ENCODE results near the gene CDH2.

Gene CDH2

DNA sequence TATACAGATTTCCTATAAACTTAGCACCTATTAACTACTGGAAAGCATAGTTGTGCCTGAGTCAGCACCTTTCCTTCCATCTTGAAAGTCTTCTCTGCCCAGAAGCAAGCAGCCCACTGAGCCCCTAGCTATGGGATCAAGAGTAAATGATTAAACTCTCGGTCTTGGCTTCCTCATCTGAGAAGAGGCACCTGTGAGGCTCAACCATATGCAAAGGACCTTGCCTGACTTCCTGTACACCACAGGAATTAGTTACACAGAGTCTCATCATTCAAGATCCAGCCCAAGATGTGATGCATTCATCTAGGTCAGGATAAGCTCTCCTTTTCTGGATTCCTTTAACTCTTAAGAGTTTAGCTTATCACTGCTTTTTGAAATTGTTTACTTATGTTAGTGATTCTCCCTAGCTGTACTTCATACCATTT is 96.0 kb downstream of the CDH2 start:
- no peak for DNase-seq

DNA sequence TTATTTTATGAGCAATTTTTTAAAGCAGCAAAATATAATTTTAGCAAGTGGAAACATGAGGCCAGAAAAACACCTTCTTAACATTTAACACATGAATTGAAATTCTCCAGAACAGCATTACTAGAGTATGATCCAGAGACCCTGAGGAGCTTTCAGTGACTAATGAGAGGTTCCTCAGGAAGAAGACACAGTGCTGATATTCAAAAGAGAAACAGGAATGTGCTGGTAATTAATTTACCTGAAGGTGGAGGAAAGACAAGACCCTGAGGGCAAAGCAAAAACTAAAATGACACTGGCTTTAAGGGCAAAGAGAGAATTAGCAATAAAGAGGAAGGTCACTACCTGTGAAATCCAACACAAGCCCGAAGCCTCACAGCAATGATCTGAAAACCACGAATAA is 97.0 kb downstream of the CDH2 start:
- no peak for DNase-seq

- DNase-seq: no peak
Measured at GRCh38 chr18:28078849-28079248, 98.1 kb downstream of the CDH2 start.

GRCh38 chr18:28078298-28078697 is 98.6 kb downstream of the CDH2 start:
- DNase-seq: no peak

- DNase-seq: no peak
Measured at GRCh38 chr18:28075501-28075900, 101.4 kb downstream of the CDH2 start.

GRCh38 chr18:28074076-28074475 is 102.9 kb downstream of the CDH2 start:
- DNase-seq: no peak

DNA sequence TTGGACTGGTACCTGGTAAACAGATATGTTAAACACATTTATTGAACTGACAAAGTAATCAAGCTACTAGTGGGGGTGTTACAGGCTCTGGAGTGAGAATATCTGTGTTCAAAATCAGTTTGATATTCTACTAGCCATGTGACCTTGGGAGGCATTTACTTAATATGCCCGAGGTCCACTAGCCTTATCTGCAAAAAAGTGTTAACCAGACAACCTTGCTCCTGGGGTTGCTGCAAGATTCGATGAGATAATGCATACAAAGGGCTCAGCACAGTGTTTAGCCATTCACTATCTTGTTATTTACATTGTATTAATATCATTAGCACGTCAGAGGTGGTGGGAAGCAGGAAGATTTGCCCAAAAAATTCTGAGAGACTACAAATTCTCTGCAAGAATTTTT is 103.3 kb downstream of the CDH2 start:
- no peak for DNase-seq

DNA sequence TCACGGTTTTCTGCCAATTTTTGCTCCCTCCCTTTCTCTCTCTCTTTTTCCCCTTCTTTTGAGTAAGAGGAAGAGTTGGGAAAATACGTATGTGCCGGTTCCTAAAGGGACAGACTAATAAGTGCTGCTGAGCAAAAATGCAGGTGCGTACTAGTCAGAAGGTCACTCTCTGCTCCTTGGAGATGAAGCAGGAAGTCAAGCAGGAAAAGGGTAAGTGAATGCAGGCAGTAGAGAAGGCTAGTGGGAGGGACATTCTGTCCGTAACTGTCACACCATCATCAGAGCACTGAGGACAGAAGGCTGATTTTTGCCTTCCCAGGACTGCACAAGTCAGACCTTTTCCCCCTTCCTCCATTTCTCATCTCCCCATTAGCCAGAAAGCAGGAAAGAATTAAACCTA is 105.7 kb downstream of the CDH2 start:
- no peak for DNase-seq

DNA sequence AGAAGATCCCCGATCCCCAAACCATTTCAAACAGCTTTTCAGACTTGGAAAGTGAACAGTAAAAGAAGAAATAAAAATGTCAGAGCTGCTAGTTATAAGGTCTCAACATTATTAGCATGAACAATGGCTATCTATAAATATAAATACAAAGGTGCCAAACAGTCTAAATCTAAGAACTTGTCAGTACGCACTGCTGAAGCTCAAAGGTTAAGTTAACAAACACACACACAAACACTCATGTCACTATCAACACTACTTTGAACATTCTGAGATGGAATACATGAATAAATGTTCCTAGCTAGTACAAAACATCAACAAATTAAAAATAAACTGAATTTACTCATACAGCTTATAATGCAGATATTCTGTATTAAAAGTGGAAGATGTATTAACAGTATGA is 108.7 kb downstream of the CDH2 start:
- DNase-seq: no peak

- DNase-seq: no peak
Measured at GRCh38 chr18:28067346-28067745, 109.6 kb downstream of the CDH2 start.

DNA sequence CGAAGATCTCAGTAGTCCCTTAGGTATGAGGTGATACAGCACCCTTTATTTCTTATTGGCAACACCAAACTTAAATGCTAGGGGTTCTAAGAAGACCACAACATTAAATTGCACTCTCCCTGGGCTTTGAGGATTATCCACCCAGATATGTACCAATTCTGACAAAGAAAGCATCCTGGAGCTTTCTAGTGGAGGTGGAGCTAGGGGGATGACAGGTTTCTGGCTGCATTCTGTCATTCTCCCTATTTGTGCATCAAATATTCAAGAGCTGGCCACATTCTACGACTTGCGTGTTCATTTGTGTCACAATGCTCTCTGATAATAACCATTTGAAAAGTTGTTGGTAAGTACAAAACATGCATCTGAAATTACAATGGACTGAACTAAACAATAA is 111.1 kb downstream of the CDH2 start:
- DNase-seq: no peak

- DNase-seq: no peak
Measured at GRCh38 chr18:28065031-28065792, 111.7 kb downstream of the CDH2 start.

GRCh38 chr18:28063926-28064325 is 113.0 kb downstream of the CDH2 start:
- DNase-seq: no peak

- DNase-seq: no peak
Measured at GRCh38 chr18:28063271-28063761, 113.6 kb downstream of the CDH2 start.

DNA sequence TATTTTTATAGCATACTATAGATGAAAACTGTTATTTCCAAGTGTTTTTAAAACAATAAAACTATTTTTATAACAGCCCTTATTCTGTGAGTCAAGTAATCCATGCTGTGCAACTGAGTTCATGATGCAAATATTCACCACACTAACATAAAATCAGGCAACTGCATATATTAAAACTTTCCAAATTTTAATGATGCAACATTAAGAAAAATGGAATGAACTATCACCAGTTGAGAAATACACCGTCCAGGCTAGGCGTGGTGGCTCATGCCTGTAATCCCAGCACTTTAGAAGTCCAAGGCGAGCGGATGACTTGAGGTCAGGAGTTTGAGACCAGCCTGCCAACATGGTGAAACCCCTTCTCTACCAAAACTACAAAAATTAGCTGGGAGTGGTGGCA is 114.5 kb downstream of the CDH2 start:
- no peak for DNase-seq

DNA sequence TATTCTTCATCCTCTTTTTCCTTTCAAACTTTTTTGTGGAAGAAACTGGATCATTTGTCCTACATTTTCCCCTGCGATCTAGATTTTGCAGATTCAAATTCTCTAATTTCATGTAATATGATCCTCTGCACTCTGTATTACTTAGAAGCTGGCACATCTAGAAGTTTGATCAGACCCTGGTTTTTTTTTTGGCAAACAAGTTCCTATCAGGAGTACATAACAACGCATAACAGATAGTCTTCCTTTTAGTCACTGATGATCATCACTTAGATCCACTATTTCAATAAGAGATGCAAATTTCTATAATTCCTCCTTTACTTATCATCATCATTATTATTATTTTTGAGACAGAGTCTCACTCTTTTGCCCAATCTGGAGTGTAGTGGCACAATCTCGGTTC is 117.1 kb downstream of the CDH2 start:
- no peak for DNase-seq

DNA sequence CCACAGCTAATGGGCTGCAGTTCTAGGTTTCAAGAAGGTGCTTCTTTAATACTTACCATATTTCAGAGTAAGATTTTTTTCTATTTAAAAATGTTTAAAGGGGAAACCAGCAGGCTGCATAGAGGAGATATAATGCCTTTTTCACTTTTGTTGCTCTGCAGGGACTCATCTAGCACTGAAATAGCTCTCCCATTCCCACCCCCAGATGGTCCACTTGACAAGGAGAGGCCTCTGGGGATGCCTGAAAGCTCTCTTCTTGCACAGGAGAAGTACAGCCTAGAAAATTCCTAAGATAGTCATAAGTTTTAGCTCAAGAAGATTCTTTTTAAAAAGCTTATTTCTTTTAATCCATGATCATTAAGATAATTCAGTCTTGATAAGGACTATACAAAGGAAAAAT is 126.4 kb downstream of the CDH2 start:
- DNase-seq: no peak

GRCh38 chr18:28048612-28049011 is 128.3 kb downstream of the CDH2 start:
- DNase-seq: no peak

- no peak for DNase-seq
Measured at GRCh38 chr18:28045880-28046279, 131.1 kb downstream of the CDH2 start.

- no peak for DNase-seq
Measured at GRCh38 chr18:28045176-28045810, 131.6 kb downstream of the CDH2 start.

DNA sequence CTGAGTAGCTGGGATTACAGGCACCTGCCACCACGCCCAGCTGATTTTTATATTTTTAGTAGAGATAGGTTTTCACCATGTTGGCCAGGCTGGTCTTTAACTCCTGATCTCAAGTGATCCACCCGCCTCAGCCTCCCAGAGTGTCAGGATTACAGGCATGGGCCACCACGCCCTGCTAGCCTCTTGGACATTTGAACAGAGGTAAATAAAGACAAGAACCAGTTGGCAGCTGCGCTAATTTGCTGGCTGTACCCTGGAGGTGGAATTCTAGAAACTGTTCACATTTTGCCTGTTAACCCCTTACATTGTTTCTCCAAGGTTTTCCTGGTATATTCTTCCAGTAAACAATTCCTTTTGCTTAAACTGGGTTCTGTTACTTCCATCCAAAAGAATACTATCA is 132.9 kb downstream of the CDH2 start:
- no peak for DNase-seq

DNA sequence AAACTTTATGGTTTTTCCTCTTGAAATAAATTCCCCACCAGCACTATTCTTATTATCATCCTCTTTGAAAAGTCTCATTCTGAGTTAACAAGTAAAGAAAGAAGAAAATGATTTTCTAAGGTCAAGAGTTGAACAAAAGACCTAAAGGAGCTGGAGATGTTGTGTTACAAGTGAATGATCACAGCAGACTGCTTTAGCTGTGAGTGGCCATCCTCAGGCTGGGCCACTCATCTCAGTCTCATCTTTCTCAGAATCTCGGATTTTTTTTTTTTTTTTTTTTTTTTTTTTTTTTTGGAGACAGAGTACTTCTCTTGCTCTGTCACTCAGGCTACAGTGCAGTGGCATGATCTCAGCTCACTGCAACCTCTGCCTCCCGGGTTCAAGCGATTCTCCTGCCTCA is 133.3 kb downstream of the CDH2 start:
- no peak for DNase-seq

DNA sequence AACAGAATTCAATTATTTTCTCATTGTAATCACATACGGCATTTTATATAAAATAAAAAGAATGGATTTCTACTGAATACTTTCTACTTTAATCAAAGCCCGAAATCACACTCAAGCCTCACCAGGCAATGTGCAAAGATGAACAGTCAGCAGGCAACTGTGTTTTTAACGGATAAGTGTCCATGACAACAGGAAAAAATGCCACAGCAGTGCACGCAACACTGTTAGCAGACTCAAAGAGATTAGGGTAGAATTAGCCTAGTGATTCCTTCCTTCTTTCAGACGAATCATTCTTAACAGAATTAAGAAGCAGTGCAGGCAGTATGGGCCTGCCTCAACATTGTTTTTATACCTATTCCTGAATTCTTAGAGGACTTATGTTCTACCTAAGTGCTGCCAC is 135.6 kb downstream of the CDH2 start:
- DNase-seq: peak; percentile 4

DNA sequence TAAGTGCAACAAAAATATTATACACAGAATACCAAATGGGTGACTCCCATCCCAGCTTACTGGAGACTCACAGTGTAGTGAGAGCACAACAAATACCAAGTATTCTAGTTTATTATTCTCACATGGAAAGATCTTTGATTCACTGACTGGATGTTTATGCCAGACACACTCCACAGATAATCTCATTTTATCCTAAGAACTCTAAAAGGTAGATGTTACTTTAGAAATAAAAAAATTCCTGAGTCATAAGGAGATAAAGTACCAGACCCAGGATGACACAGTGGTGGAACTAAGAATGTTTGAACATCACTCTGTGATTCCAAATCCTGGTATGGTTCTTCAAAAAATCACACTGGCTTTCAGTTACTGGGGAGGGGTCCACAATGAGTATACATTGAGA is 136.2 kb downstream of the CDH2 start:
- no peak for DNase-seq

GRCh38 chr18:28040211-28040610 is 136.7 kb downstream of the CDH2 start:
- DNase-seq: no peak

Measured in hematopoietic multipotent progenitor cell treated with erythropoietin and hydrocortisone succinate and interleukin-3 and kit ligand, for 4 days (in vitro differentiated cells).